Stomach smooth muscle (tissue), 2 donors: Measurements from ENCODE around the gene ALOX15B.

ENCODE experiments used
- H3K27ac ChIP-seq: one replicate; pipeline ENCODE4 v1.7.0; 2013; ENCODE audit warnings: mild to moderate bottlenecking, low read length, inconsistent platforms
- H3K27me3 ChIP-seq, 2 donors: one replicate each; pipeline ENCODE4 v1.7.0; 2013; ENCODE audit warnings: low read length in 2 of 2; ENCODE audit not compliant: insufficient read depth in 2 of 2, control insufficient read depth in 1 of 2
- H3K36me3 ChIP-seq, 2 donors: one replicate each; pipeline ENCODE4 v1.7.0; 2013; ENCODE audit warnings: low read length in 2 of 2; ENCODE audit not compliant: control insufficient read depth in 2 of 2, insufficient read depth in 2 of 2
- H3K4me1 ChIP-seq: one replicate; pipeline ENCODE4 v1.7.0; 2013; ENCODE audit warnings: low read length; ENCODE audit not compliant: control insufficient read depth, insufficient read depth
- H3K4me3 ChIP-seq, 2 donors: one replicate each; pipeline ENCODE4 v1.7.0; 2013; ENCODE audit warnings: low read length in 2 of 2
- H3K9ac ChIP-seq, 2 donors: one replicate each; pipeline ENCODE4 v1.7.0; 2013; ENCODE audit warnings: low read length in 2 of 2, mild to moderate bottlenecking in 1 of 2
- H3K9me3 ChIP-seq, 2 donors: one replicate each; pipeline ENCODE4 v1.7.0; 2013; ENCODE audit warnings: low read length in 2 of 2; ENCODE audit not compliant: control insufficient read depth in 2 of 2
- donor health status: healthy.
- donor health status: Pancreatic carcinoma.

The ALOX15B gene

GRCh38 chr17:8038954-8039610 is at the start of gene ALOX15B:
TSS of gene ALOX15B (plus strand) at chr17:8039059. CDS start at chr17:8039156, 97 bp downstream.
- Histone ChIP-seq H3K36me3 (no peaks in the 10 kb centered on the region), H3K27me3 (peaks cover 15 to 26% of the 10 kb centered on the region in 2 donors), H3K9ac (no peak within 1 kb of the TSS)

GRCh38 chr17:7989781-7990655 is 48.8 kb upstream of the ALOX15B start:
- Histone ChIP-seq H3K4me1 (peaks cover 7% of the 10 kb centered on the region), H3K4me3 (peak overlapping the region; percentile 58 to 72), H3K9ac (peak overlapping the region in 1 of 2 donors; percentile 21), H3K27me3 (peaks cover 0 to 7% of the 10 kb centered on the region in 2 donors), H3K9me3 (no peaks in the 10 kb centered on the region), H3K36me3 (no peaks in the 10 kb centered on the region), H3K27ac (no peak overlapping the region)

More at GRCh38 chr17:8038954-8039610, at the start of gene ALOX15B:
- H3K4me1 ChIP-seq, result no peaks in the 10 kb centered on the region
- no peak within 1 kb of the TSS for H3K27ac ChIP-seq
- H3K9me3 ChIP-seq, result no peaks in the 10 kb centered on the region
- H3K4me3 ChIP-seq, result no peak within 1 kb of the TSS

DNA sequence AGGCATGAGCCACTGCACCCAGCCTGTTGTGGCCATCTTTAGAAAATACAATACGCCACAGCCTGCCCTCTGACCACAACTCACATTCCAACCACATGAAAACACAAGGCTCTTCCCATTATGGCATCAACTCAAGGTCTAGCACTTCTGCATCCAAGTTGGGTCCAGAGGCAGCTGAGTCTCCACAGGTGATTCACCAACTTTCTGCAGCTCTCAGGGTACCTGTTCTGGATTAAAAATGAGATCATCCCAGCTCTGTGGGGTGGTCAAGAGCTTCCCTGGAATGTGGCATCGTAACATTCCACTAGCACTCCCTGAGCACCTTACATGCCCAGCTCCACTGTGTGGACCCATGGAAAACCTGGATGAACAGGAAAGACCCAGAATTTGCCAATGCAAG is 46.3 kb upstream of the ALOX15B start:
- H3K27ac ChIP-seq, result no peak overlapping the region
- H3K4me1 ChIP-seq, result peaks cover 7% of the 10 kb centered on the region
- H3K4me3 ChIP-seq, result no peak overlapping the region
- peaks cover 0 to 6% of the 10 kb centered on the region in 2 donors for H3K27me3 ChIP-seq
- H3K9me3 ChIP-seq, result no peaks in the 10 kb centered on the region
- no peak overlapping the region for H3K9ac ChIP-seq
- no peaks in the 10 kb centered on the region for H3K36me3 ChIP-seq

DNA sequence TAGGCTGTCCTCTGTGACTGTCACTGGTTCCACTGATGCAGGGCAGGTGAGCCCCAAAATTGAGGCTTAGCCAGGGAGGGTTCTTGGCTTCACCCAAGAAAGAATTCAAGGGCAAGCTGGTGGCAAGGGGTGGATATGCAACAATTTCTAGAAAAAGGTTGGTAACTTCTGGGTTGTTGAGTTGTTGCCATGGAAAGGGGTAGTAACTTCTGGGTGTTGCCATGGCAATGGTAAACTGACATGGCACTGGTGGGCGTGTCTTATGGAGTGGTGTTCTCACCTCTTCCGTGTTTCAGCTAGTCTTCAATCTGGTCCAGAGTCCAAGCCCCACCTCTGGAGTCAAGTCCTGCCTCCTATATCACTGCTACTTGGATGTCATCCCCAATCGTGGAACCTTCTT is 45.9 kb upstream of the ALOX15B start:
- no peaks in the 10 kb centered on the region for H3K9me3 ChIP-seq
- H3K27me3 ChIP-seq, result peaks cover 0 to 3% of the 10 kb centered on the region in 2 donors
- no peak overlapping the region for H3K27ac ChIP-seq

DNA sequence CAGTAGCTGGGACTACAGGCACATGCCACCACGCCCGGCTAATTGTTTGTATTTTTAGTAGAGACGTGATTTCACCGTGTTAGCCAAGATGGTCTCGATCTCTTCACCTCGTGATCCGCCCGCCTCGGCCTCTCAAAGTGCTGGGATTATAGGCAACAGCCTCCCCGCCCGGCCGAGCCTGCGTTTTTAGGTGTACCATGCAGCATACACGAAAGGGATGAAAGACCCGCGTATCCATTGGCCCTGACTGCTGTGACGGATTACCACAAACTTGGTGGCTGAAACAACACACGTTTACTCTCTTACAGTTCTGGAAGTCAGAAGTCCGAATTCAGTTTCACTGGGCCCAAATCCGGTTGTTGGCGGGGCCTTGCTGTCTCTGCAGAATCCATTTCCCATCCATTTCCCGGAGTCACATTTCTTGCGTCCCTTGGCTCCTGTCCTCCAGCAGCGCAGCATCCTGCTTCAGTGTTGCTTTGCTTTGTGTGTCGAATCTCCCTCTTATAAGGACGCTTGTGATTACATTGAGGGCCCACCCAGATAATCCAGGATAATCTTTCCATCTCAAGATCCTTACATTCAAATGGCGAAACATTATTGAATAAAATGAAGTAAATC is 44.8 kb upstream of the ALOX15B start:
- H3K9me3 ChIP-seq, result no peaks in the 10 kb centered on the region
- H3K36me3 ChIP-seq, result no peaks in the 10 kb centered on the region
- H3K27me3 ChIP-seq, result peaks cover 0 to 3% of the 10 kb centered on the region in 2 donors
- peaks cover 7% of the 10 kb centered on the region for H3K4me1 ChIP-seq
- H3K9ac ChIP-seq, result no peak overlapping the region
- no peak overlapping the region for H3K4me3 ChIP-seq
- no peak overlapping the region for H3K27ac ChIP-seq

More for the DNA sequence above, 45.9 kb upstream of the ALOX15B start:
- Histone ChIP-seq H3K4me1 (peaks cover 7% of the 10 kb centered on the region), H3K36me3 (no peaks in the 10 kb centered on the region), H3K4me3 (no peak overlapping the region), H3K9ac (no peak overlapping the region)

DNA sequence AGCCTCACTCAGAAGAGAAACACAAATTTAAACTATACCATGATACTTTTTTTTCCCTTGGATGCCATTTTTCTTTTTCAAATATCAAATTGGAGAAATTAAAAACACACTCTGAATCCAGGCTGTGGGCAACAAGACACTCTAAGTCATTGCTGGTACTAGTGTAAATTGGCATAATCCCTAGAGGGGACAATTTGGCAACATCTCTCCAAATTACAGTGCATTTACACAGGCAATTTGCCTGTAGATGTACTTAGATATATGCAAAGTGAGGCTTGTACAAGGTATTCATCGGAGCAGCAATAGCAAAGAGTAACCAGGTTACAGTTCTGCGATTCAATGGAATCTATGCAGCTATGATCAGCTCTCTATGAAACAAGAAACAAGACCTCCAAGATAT is 43.1 kb upstream of the ALOX15B start:
- Histone ChIP-seq H3K27ac (no peak overlapping the region), H3K9me3 (no peaks in the 10 kb centered on the region), H3K36me3 (no peaks in the 10 kb centered on the region), H3K4me3 (no peak overlapping the region), H3K4me1 (no peaks in the 10 kb centered on the region), H3K27me3 (peaks cover 2 to 4% of the 10 kb centered on the region in 2 donors), H3K9ac (no peak overlapping the region)

- no peak overlapping the region for H3K9ac ChIP-seq
- no peaks in the 10 kb centered on the region for H3K9me3 ChIP-seq
- no peaks in the 10 kb centered on the region for H3K4me1 ChIP-seq
- H3K27me3 ChIP-seq, result peaks cover 8 to 10% of the 10 kb centered on the region in 2 donors
- peak overlapping the region; percentile 29 to 36 for H3K4me3 ChIP-seq
- H3K36me3 ChIP-seq, result no peaks in the 10 kb centered on the region
- H3K27ac ChIP-seq, result no peak overlapping the region
Observed at GRCh38 chr17:7997186-7997585, 41.7 kb upstream of the ALOX15B start.

- Histone ChIP-seq H3K9ac (no peak within 1 kb of the TSS), H3K9me3 (no peaks in the 10 kb centered on the region), H3K4me3 (peak within 1 kb of the TSS in 1 of 2 donors; percentile 40), H3K36me3 (no peaks in the 10 kb centered on the region), H3K27me3 (peaks cover 37 to 41% of the 10 kb centered on the region in 2 donors), H3K27ac (no peak within 1 kb of the TSS), H3K4me1 (peaks cover 13% of the 10 kb centered on the region)
Observed at GRCh38 chr17:8001976-8002720, 36.7 kb upstream of the ALOX15B start, which contains the start of gene GUCY2D. TSS of gene GUCY2D (plus strand) at chr17:8002615. CDS start at chr17:8003048, 433 bp downstream.

- Histone ChIP-seq H3K27ac (no peak overlapping the region), H3K4me3 (peak overlapping the region in 1 of 2 donors; percentile 40), H3K9me3 (no peaks in the 10 kb centered on the region), H3K36me3 (no peaks in the 10 kb centered on the region), H3K4me1 (peaks cover 13% of the 10 kb centered on the region), H3K27me3 (peaks cover 37 to 47% of the 10 kb centered on the region in 2 donors), H3K9ac (no peak overlapping the region)
Observed at GRCh38 chr17:8002721-8003593, 35.9 kb upstream of the ALOX15B start.
